ENCODE measurements around the gene EYA3.

EYA3 gene

DNA sequence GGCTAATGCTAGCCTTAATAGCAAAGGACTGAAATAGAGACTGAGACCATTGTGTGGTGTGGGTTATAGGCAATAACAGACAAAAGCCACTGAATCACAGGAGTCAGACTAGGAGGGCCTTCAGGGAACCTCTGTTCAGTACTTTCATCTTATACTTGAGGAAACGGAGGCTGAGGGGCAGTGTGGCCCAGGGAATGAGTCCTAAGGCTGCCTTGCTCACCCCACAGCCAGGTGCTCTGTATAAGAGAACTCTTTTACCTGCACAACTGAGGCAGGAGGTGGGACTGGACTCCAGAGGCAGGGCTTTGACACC is 150.9 kb downstream of the EYA3 start:
- Histone ChIP-seq H3K9me3 (ENCODE audit: insufficient read depth, low read length) (no peaks in the 10 kb centered on the region), H3K4me1 (ENCODE audit: insufficient read depth, insufficient read length) (peaks cover 10% of the 10 kb centered on the region), H3K9ac (ENCODE audit: insufficient read length, low read depth) (peak overlapping the region; percentile 27), H3K27me3 (ENCODE audit: insufficient read depth, insufficient read length) (peaks cover 5% of the 10 kb centered on the region), H3K36me3 (ENCODE audit: insufficient read depth, insufficient read length, low read length) (no peaks in the 10 kb centered on the region), H3K4me3 (ENCODE audit: insufficient read length, low read depth) (no peak overlapping the region)
- DNase-seq (ENCODE audit: low read depth, low spot score): no peak
- TF ChIP-seq YY1 (IDR thresholded peaks at IDR 0.05; ENCODE audit: insufficient read depth, insufficient read length) (no peak), SUZ12 (IDR thresholded peaks at IDR 0.05; ENCODE audit: extremely low read depth, insufficient read depth, insufficient read length) (no peak)

DNA sequence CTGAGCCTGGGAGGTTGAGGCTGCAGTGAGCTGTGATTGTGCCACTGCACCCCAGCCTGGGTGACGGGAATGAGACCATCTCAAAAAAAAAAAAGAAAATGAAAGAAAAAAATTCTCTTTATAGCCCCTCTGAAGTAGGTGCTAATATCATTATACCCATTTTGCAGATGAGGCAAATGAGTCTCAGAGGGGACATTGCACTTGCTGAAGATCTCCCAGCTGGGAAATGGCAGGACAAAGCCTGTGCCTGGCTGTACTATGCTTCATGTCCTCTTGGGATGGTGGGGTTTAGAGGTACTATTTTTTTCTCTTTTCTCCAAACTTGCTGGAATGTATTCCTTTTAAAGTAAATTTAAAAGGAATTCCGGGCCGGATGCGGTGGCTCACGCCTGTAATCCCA is 152.0 kb downstream of the EYA3 start:
- H3K9me3 ChIP-seq (ENCODE audit: insufficient read depth, low read length): no peaks in the 10 kb centered on the region
- H3K9ac ChIP-seq (ENCODE audit: insufficient read length, low read depth): no peak overlapping the region
- peaks cover 10% of the 10 kb centered on the region for H3K4me1 ChIP-seq (ENCODE audit: insufficient read depth, insufficient read length)
- no peak for DNase-seq (ENCODE audit: low read depth, low spot score)
- H3K4me3 ChIP-seq (ENCODE audit: insufficient read length, low read depth): no peak overlapping the region
- peaks cover 5% of the 10 kb centered on the region for H3K27me3 ChIP-seq (ENCODE audit: insufficient read depth, insufficient read length)
- H3K36me3 ChIP-seq (ENCODE audit: insufficient read depth, insufficient read length, low read length): no peaks in the 10 kb centered on the region
- TF ChIP-seq ZNF274 (IDR thresholded peaks at IDR 0.05; ENCODE audit: low read depth, low read length): no peak

DNA sequence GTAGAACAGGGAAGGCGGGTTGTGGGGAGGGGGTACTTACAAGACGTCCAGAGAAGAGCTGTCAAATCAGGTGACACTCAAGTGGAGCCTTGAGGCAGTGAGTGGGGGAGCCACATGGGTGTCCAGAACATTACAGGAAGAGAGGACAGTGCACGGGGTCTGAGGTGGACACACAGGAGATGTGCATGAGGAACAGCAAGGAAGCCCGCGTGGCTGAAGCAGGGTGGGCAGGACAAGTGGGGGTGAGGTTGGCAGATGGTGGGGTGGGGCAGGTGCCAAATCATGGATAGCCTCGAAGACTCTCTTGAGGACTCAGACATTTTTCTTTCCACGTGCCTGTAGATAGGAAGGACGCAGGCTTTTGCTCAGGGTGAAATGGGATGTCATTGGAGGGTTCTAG is 152.7 kb downstream of the EYA3 start:
- H3K4me3 ChIP-seq (ENCODE audit: insufficient read length, low read depth): peak overlapping the region; percentile 27
- TF ChIP-seq ZNF274 (IDR thresholded peaks at IDR 0.05; ENCODE audit: low read depth, low read length): no peak
- TF ChIP-seq SUZ12 (IDR thresholded peaks at IDR 0.05; ENCODE audit: extremely low read depth, insufficient read depth, insufficient read length): no peak
- TF ChIP-seq YY1 (IDR thresholded peaks at IDR 0.05; ENCODE audit: insufficient read depth, insufficient read length): no peak
- H3K4me1 ChIP-seq (ENCODE audit: insufficient read depth, insufficient read length): peaks cover 10% of the 10 kb centered on the region
- H3K9me3 ChIP-seq (ENCODE audit: insufficient read depth, low read length): no peaks in the 10 kb centered on the region
- H3K27me3 ChIP-seq (ENCODE audit: insufficient read depth, insufficient read length): peaks cover 5% of the 10 kb centered on the region
- DNase-seq (ENCODE audit: low read depth, low spot score): no peak
- no peaks in the 10 kb centered on the region for H3K36me3 ChIP-seq (ENCODE audit: insufficient read depth, insufficient read length, low read length)
- peak overlapping the region; percentile 57 for H3K9ac ChIP-seq (ENCODE audit: insufficient read length, low read depth)

DNA sequence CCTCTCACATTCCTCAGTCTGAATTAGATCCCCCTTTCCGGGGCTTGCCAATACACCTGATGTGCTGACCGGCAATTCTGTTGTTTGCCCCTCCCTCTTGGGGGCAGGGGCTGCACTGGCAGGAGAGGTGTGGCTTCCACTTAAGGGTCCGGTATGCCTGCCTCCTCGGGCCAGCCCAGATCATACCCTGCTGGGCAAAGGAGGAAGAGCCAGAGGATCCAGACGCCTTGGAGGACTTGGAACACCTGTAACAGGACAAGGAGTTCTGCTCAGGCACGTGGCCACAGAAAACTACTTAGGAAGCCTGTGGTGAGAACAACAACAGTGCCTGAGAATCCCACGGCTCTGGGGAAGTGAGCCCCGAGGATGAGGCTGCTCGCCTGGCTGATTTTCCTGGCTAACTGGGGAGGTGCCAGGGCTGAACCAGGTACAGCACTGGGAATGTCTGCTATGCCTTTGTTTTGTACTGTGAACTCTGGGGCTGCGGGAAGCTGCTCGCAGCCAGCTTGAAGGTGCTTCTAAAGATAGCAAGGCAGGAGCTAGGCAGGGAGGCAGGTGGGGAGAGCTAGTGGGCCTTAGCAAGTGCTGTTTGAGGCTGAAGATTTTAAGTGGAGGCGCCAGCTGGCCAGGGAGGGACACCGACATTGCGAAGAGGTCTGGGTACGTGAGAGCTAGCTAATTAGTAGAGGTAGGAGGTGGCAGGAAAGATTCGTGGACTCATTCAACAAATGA is 153.4 kb downstream of the EYA3 start, which contains the start of gene SMPDL3B:
TSS of gene SMPDL3B (plus strand) at position 183 of the 732 bp plus-strand sequence. CDS start at position 367, 184 bp downstream.
- no peak for TF ChIP-seq YY1 (IDR thresholded peaks at IDR 0.05; ENCODE audit: insufficient read depth, insufficient read length)
- no peak for TF ChIP-seq ZNF274 (IDR thresholded peaks at IDR 0.05; ENCODE audit: low read depth, low read length)
- TF ChIP-seq SUZ12 (IDR thresholded peaks at IDR 0.05; ENCODE audit: extremely low read depth, insufficient read depth, insufficient read length): no peak
- Histone ChIP-seq H3K36me3 (ENCODE audit: insufficient read depth, insufficient read length, low read length) (no peaks in the 10 kb centered on the region), H3K9me3 (ENCODE audit: insufficient read depth, low read length) (no peaks in the 10 kb centered on the region), H3K4me1 (ENCODE audit: insufficient read depth, insufficient read length) (peaks cover 8% of the 10 kb centered on the region), H3K4me3 (ENCODE audit: insufficient read length, low read depth) (peak within 1 kb of the TSS; percentile 27), H3K9ac (ENCODE audit: insufficient read length, low read depth) (peak within 1 kb of the TSS; percentile 57), H3K27me3 (ENCODE audit: insufficient read depth, insufficient read length) (peaks cover 5% of the 10 kb centered on the region)
- peak; percentile 80 for DNase-seq (ENCODE audit: low read depth, low spot score)

DNA sequence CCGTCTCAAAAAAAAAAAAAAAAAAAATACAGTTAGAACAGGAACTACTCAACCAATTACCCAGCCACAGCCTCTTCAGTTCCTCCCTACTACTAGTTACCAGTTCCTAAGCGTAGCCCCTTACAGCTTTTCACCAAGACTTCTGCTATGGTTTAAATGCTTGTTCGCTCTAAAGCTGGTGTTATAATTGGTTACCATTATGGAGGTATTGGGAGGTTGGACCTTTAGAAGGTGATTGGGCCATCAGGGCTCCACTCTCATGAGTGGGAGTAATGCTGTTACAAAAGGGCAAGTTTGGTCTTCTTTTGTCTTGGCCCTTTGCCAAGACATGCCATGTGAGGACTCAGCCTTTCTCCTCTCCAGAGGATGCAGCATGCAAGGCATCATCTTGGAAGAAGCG is 156.7 kb downstream of the EYA3 start:
- peaks cover 5% of the 10 kb centered on the region for H3K27me3 ChIP-seq (ENCODE audit: insufficient read depth, insufficient read length)
- no peak for DNase-seq (ENCODE audit: low read depth, low spot score)
- H3K4me3 ChIP-seq (ENCODE audit: insufficient read length, low read depth): no peak overlapping the region
- H3K4me1 ChIP-seq (ENCODE audit: insufficient read depth, insufficient read length): peaks cover 7% of the 10 kb centered on the region
- no peak overlapping the region for H3K9ac ChIP-seq (ENCODE audit: insufficient read length, low read depth)
- TF ChIP-seq YY1 (IDR thresholded peaks at IDR 0.05; ENCODE audit: insufficient read depth, insufficient read length): no peak
- TF ChIP-seq ZNF274 (IDR thresholded peaks at IDR 0.05; ENCODE audit: low read depth, low read length): no peak
- no peak for TF ChIP-seq SUZ12 (IDR thresholded peaks at IDR 0.05; ENCODE audit: extremely low read depth, insufficient read depth, insufficient read length)
- no peaks in the 10 kb centered on the region for H3K36me3 ChIP-seq (ENCODE audit: insufficient read depth, insufficient read length, low read length)
- no peaks in the 10 kb centered on the region for H3K9me3 ChIP-seq (ENCODE audit: insufficient read depth, low read length)

DNA sequence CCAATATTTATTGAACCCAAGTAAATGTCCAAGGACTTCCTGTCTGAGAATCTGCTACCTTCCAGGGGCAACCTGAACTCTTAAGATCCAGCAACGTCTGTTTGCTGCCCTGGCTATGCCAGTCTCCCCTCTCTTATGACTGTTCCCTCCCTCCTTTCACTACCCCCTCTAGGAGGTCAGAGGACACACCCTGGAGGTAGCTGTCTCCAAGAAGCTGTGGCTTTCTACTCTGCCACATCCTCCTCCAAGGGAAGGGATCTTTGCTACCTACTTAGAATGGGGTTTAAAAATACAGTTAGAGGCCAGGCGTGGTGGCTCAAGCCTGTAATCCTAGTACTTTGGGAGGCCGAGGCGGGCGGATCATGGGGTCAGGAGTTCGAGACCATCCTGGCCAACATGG is 157.2 kb downstream of the EYA3 start:
- H3K4me3 ChIP-seq (ENCODE audit: insufficient read length, low read depth): no peak overlapping the region
- no peak overlapping the region for H3K9ac ChIP-seq (ENCODE audit: insufficient read length, low read depth)
- H3K27me3 ChIP-seq (ENCODE audit: insufficient read depth, insufficient read length): peaks cover 5% of the 10 kb centered on the region
- no peak for DNase-seq (ENCODE audit: low read depth, low spot score)
- no peak for TF ChIP-seq ZNF274 (IDR thresholded peaks at IDR 0.05; ENCODE audit: low read depth, low read length)
- TF ChIP-seq SUZ12 (IDR thresholded peaks at IDR 0.05; ENCODE audit: extremely low read depth, insufficient read depth, insufficient read length): no peak
- no peak for TF ChIP-seq YY1 (IDR thresholded peaks at IDR 0.05; ENCODE audit: insufficient read depth, insufficient read length)
- no peaks in the 10 kb centered on the region for H3K9me3 ChIP-seq (ENCODE audit: insufficient read depth, low read length)
- no peaks in the 10 kb centered on the region for H3K36me3 ChIP-seq (ENCODE audit: insufficient read depth, insufficient read length, low read length)
- peaks cover 7% of the 10 kb centered on the region for H3K4me1 ChIP-seq (ENCODE audit: insufficient read depth, insufficient read length)

DNA sequence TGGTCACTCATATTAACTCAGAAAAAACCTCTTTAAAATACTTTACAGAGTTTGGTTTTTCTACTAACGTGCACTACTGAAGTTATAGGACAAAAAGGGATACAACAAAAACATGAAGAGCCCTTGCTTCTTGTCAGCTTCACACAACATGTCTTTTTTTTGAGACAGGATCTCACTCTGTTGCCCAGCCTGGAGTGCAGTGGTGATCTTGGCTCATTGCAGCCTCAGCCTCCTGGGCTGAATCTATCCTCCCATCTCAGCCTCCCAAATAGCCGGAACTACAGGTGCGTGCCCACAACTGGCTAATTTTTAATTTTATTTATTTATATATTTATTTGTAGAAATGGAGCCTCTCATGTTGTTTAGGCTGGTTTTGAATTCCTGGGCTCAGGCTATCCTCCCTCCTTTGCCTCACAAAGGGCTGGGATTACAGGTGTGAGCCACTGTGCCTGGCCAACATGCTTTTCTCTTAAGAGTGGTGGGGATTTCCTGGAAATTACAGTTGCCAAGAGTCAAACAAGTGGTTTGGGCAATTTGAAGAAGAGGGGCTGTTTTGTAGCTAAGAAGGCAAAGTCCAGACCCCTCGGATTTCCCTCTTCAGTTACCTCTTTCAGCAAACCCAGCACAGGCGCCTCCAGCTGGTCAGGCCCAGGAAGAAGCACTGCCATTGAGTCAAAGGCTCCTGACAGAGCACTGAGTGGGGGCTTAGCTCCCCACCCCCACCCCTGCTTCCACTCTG is 160.0 kb downstream of the EYA3 start:
- H3K9ac ChIP-seq (ENCODE audit: insufficient read length, low read depth): no peak overlapping the region
- no peak for TF ChIP-seq YY1 (IDR thresholded peaks at IDR 0.05; ENCODE audit: insufficient read depth, insufficient read length)
- no peak overlapping the region for H3K4me3 ChIP-seq (ENCODE audit: insufficient read length, low read depth)
- no peaks in the 10 kb centered on the region for H3K27me3 ChIP-seq (ENCODE audit: insufficient read depth, insufficient read length)
- H3K36me3 ChIP-seq (ENCODE audit: insufficient read depth, insufficient read length, low read length): no peaks in the 10 kb centered on the region
- no peak for DNase-seq (ENCODE audit: low read depth, low spot score)
- H3K9me3 ChIP-seq (ENCODE audit: insufficient read depth, low read length): no peaks in the 10 kb centered on the region
- no peaks in the 10 kb centered on the region for H3K4me1 ChIP-seq (ENCODE audit: insufficient read depth, insufficient read length)

All from NT2/D1 (cell line).